GM13976 (cell line): ENCODE measurements around the gene STRIT1.

Experiments used
- DNase-seq: peaks from one replicate; pipeline ENCODE4 v3.0.0; 2012; ENCODE audit warnings: low spot score
- CTCF ChIP-seq: IDR thresholded peaks from 2 replicates; pipeline ENCODE4 v1.5.1; 2012; ENCODE audit warnings: borderline replicate concordance, mild to moderate bottlenecking; ENCODE audit not compliant: insufficient read depth; ENCODE audit errors: extremely low read depth, missing control alignments, control extremely low read depth
- in situ Hi-C: fragments of 300-500 bp; cut with MboI; formaldehyde crosslinking; loops from one replicate; pipeline ENCODE4 v1.12.0; 2022; ENCODE audit warnings: low sequenced_read_pairs, mixed read lengths, inconsistent platforms; ENCODE audit not compliant: unreplicated experiment

Gene STRIT1

GRCh38 chr3:155293516-155293915 is at the start of gene STRIT1:
TSS of gene STRIT1 (minus strand) at chr3:155293683.
- no peak for TF ChIP-seq CTCF
- DNase-seq: no peak
- in situ Hi-C loops: no loop called here

GRCh38 chr3:155342344-155342743 is 48.9 kb upstream of the STRIT1 start:
- in situ Hi-C loops: loop anchor here (25.0 kb wide), 1 partner anchor 1005 kb away; no protein-coding TSS in a partner anchor
- DNase-seq: no peak
- no peak for TF ChIP-seq CTCF

GRCh38 chr3:155339052-155339451 is 45.6 kb upstream of the STRIT1 start:
- TF ChIP-seq CTCF: no peak
- no peak for DNase-seq
- in situ Hi-C loops: loop anchor here (25.0 kb wide), 1 partner anchor 1002 kb away; no protein-coding TSS in a partner anchor

- DNase-seq: no peak
- in situ Hi-C loops: loop anchor here (25.0 kb wide), 1 partner anchor 999 kb away; no protein-coding TSS in a partner anchor
- TF ChIP-seq CTCF: no peak
Measured at GRCh38 chr3:155335724-155336354, 42.4 kb upstream of the STRIT1 start.

- no peak for DNase-seq
- TF ChIP-seq CTCF: no peak
- in situ Hi-C loops: loop anchor here (25.0 kb wide), 1 partner anchor 998 kb away; no protein-coding TSS in a partner anchor
Measured at GRCh38 chr3:155334914-155335723, 41.6 kb upstream of the STRIT1 start.

- no peak for DNase-seq
- TF ChIP-seq CTCF: no peak
- in situ Hi-C loops: loop anchor here (25.0 kb wide), 1 partner anchor 997 kb away; no protein-coding TSS in a partner anchor
Measured at GRCh38 chr3:155334215-155334913, 40.9 kb upstream of the STRIT1 start.
